ENCODE measurements around the gene TENT4A.

Gene TENT4A

DNA sequence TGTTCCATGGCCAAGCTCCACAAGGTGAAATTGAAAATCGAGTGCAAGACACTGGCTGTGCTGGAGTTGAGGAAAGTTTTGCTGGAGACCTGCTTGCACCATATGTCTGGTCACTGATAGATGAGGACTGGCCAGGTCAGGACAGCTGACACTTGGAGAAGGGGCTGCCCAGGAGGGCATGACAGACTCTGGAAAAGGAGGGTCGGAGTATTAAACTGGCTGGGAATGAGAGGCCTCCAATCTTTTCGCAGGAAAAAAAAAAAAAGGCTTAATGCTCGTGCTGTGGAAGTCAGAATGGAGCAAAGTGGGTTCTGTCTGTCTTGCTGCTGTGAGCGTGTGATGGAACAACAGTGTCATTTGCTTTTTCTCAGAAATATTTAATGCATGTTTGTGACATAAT, 5.5 kb downstream of the TENT4A start:
- no peak for DNase-seq

DNA sequence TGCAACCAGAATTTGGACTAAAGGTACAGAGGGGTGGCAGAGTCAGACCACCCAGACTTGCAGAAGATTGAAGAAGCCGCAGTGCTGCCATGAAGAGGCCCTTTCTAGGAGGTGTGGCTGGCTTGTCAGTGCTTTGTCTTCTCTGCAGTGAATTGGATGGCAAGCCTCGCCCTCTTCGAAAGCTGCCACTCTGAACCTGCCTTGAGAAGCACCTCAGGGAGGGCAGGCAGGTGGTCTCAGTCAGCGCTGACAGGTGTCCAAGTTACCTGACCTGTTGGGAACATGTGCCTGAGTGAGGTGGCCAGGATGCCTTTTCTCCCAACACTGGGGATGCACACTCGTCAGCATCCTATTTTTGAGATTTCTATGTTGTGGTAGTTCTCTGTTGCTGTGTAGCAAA, 6.2 kb downstream of the TENT4A start:
- no peak for DNase-seq

DNA sequence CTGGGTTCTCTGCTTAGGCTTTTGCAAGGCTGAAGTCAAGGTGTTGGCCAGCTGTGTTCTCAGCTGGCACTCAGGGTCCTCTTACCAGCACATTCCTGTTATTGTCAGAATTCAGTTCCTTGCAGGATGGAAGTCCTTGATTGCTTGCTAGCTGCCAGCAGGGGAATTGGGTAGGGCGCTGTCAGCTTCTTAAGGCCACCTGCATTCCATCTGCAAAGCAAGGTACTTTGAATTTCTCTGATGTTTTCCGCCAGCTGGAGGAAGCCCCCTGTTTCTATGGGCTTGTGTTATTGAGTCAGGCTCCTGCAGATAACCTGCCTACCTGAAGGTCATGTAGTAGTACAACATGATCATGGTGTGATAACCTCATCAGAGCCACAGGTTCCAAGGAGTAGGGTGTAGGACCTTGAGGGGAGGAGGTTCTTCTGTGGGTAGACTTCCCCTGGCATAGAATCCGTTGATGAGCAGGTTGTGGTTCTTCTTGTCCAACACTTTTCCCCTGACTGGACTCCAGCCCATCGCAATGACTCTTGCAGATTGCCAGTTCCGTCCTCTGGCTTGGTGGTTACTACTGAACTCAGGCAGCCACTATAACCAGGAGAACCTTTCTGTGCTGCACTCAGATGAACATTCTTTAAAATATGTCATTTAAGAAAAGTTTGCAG, 6.8 kb downstream of the TENT4A start:
- no peak for DNase-seq

DNA sequence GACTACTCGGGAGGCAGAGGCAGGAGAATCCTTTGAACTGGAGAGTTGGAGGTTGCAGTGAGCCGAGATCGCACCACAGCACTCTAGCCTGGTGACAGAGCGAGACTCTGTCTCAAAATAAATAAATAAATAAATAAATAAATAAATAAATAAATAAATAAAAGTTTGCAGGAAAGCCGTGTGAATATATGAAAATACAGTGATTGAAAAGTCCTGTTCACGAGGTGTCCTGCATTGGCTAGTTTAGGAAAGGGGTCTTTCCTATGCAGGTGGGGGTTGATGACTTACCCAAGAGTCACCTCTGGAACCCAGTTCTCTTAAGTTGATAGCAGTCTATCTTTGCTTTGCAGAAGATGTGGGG, 7.3 kb downstream of the TENT4A start:
- DNase-seq: no peak

DNA sequence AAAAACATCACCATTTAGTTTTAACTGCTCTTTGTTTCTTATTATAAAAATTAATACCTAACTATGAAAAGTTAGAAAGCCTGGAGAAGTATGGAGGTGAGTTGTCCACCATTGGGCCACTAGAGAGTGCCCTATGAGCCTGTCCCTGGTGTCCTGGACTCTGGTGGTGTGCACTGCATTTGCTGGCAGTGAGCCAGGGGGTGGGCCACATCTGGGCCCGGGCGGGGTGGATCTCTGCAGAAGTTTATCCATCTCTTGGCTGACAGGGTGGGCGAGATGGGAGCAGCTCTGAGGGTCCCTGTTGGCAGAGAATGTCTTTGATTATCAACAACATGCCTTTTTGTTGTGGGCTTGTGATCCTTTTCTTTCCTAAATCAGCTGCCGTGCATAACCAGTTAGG, 8.2 kb downstream of the TENT4A start:
- DNase-seq: no peak

DNA sequence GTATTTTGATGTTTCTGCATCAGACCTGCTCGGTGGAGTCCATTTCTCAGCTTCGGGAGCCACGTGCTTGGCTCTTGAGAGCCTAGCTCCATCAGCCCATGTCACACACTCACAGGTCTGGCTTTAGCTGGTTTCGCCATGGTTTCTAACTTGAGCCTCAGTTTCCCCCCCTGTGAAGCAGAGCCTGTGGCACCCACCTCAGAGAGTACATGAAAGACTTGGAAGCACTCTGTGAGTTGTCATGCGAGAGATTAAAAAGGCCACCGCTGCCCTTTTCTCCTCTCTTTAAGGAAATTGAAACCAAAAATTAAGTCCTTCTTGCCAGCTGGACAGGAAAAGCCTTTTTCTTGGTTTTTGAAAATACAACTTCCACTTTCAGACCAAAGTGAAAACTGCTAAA, 8.8 kb downstream of the TENT4A start:
- no peak for DNase-seq

DNA sequence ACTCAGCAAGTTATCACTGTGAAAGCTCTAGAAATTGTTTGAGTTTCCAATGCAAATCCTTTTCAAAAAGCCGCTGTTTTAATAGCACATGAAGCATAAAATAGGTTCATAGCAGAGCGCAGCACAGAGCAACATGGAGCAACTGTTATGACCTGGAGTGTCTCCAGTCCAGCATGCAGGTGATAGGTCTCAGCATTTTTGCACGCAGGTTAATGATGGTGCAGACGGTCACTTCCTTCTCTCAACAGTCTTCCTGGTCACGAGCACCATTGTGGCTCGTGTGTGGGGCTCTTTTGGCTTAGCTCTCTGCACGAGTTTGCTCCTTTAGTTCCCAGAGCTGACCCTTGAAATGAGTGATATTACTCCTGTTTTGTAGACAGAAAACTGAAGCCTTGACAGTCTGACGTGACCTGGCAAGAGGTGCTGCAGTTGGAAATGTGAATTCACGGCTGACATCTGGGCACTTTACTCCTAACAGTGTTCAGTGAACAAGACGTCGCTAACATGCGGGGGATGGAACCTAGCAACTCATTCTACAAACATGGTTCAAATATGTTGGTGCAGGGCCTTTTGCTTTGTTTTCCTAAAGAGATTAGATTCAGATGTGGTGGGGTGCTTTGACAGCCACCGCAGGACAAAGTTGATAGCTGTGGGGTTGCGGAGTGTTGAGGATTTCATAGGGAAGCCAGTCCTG, 10.0 kb downstream of the TENT4A start:
- DNase-seq: no peak

DNA sequence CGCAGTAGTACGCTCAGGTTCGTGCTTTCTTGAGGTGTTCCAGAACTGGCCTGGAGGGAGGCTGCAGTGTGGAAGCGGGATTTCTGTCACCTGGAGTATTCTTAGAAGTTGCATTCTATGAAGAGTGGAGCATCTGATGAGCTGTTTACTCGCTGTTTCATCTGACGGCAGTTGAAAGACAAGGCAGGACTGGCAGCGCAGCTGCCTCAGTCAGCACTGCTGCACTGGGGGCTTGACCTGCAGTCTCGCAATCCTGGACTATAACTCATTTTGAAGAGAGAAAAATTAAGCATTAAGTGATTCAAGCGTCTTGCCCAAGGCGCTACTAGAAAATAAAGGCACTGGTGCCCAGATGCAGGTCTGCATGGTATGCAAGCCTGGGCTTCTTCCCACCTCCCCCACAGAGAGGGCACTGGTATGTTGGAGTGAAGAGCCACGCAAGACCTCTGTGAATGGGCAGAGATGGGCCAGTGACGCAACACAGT, 10.6 kb downstream of the TENT4A start:
- no peak for DNase-seq

DNA sequence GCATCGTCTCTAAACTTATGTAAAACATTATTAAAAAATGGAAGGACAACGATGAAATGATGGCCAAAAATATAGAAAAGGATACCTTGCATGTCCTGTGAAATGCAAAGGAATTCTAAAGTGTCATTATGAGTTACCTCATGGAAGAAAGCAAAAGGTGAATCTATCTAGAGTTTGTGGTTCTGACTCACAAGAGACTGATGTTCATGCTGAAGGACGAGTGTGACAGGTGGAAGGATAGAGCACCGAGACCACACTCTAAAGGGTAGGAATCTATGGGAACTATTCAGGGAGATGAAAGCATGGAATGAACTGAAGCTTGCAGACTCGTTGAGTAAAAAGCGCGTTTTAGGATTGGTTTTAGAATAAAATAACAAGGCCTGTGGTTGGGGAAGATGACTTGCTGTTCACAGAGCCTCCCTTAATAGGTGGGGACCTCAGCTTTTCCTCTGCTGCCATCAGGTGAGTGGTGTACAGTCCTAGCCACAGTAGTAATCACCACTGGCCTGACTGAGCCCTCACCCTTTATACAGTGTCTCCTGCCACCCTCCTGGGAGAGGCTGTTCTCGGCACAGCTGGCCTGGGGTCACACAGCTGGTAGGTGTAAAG, 11.2 kb downstream of the TENT4A start:
- no peak for DNase-seq

DNA sequence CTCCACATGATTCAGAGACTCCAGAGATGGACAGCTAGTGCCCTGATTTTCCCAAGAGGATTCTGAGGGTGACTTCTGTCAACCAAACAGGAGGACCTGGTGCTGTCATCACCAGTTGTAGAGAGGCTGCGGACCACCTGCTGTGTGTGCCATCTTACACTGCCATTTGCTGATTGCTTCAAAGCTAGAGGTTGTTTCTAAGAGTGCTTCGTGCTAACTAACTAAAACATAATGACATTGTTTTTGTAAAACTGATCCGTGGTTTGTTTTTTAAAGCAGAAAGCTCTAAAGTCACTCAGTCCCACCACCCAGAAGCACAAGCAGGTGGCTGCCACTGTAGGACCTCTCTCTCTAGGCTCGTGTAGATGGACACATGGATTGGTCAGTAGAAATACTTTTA, 12.2 kb downstream of the TENT4A start:
- no peak for DNase-seq

DNA sequence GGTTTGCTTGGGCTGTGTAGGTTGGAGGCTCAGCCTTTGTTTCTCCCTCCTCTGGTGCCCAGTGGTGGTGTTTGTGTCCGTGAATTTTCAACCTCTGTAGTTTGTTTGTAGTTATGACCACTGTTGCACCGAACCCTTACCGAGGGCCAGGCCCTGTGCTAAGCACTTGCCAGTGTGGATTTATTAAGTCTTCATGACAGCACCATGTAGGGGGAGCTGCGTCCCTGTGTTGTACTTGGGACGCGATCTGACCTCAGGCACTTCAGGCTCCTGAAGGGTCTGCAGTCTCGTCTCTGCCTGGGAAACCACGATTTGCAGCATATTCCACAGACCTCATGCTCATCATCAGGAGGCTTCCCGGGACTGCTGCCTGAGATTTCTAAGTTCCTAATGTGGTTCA, 12.8 kb downstream of the TENT4A start:
- no peak for DNase-seq

DNA sequence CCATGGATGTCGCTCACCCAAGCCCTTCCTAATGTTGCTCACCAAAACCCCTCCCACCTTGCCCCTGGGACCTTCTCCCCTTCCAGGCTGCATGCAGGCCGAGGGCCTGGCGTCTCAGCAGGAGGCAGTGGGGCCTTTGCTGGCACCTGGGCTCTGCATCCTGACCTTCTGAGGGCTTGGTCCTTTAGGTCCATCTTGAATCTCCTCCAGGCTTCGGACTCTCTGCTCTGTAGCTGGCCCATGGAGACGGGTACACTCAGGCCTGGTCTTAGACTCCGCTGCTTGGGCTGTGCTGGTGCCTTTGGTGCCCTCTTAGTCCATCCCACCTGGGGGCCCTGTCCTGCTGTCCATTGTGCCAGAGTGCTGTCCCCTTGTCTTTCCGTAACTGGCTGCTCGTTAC, 14.0 kb downstream of the TENT4A start:
- DNase-seq: no peak

DNA sequence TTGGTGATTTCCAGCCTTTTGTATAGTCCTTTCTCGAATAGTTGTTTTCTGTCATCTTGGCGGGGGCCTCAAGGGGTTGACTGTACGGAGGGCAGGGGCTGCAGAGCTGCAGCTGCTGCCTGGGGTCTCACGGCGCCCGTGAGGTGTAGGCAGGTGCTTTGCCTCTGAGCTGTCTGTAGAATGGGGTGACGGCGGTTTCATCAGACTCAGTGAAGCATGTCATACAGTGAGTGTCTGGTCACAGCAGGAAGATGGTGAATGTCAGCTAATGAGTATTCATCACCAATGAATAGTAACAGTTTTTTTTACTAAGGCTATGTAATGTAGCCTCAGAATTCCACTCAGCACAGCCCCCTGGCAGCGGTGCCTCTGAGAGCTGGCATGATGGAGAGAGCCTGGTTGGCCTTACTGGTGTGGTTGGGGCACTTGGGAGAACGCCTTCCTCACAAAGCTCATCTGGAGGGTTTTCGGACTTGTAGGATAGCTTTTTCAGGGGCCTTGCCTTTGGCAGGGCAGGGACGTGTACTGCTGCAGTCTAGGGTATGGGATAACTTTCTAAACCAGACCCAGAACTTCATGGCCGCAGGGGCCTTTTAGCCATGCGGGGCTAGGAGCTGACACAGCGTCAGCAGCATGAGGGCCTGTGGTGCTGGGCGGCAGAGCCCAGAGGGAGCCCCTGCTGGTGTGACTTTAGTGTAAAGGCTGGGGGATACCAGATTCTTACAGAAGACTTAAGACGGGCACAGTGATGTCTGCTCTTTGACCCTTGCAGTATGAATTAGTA, 15.0 kb downstream of the TENT4A start:
- no peak for DNase-seq

DNA sequence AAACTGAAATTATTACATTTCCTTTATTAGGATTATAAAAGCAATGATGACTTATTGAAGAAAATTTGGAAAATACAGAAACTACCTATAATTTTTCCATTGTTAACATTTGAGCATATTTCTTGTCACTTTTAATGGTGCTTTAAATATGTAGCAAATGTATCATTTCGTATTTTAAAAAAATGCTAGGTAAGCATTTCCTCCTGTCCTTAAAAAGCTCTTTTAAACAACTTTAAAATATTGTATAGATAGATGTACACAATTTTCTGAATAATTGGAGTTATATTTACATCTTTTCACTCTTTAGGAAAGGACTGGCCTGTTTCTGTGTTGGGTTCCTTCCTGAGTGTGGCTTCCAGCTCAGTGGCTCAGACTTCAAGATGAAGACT, 15.6 kb downstream of the TENT4A start:
- DNase-seq: no peak

DNA sequence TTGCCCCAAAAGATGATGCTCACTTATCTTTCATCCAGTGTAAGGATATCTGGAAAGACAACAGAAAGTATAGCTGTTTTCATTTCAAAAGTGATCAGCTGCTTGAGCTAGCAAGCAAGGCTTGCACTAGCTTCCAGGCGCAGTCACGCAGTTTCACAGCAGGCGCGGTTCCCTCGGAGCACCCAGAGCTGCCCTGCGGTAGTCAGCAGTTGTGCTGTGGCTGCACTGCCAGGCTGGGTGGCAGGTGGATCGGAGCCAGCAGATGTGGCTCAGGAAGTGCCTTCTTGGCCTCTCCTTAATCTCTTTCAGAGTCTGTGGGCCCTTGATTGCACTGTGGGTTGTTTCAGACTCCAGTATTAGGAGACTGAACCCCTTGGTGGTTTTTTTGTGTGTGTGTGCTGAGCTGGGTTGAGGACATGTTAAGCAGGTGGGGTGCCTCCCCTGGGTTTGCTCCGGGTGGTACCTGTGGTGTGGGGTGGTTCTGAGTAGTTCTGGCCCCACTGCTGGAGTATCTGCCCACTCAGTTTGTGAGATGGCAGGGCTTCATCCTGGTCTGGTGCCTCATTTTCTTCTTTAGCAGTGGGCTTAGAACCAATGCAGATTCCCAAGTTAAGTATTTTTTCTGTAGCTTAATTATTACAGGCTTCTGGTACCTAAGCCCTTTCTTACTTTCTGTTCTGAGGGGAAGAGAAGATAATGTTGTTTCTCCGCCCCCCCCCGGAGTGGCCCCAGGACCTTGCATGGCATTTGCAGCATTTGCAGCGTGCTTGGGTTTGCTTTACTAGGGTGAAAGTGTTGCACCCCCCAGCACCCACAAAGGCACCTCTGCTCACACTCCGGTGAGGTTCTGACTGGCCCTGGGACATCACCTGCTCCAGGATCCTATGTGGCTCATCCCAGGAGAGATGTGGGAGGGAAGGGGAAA, 16.4 kb downstream of the TENT4A start:
- no peak for DNase-seq

DNA sequence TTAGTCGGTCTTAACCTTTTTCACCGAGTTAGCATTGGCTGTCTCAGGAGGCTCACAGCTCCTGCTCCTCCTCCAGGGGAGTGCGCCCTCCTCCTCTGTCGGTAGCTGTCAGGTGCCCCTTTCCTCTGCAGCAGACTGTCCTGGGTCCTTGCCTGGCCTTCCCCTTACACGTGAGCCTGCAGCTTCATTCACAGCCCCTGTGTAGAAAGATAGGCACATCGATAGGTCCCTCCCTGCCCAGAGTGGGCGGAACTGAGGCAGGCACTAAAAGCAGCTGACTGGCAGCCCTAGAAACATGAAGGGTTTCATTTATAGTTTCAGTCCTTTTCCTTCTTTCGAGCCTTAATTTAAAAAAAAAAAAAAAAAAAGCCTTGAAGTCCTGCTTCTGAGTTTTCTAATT, 17.2 kb downstream of the TENT4A start:
- DNase-seq: no peak

DNA sequence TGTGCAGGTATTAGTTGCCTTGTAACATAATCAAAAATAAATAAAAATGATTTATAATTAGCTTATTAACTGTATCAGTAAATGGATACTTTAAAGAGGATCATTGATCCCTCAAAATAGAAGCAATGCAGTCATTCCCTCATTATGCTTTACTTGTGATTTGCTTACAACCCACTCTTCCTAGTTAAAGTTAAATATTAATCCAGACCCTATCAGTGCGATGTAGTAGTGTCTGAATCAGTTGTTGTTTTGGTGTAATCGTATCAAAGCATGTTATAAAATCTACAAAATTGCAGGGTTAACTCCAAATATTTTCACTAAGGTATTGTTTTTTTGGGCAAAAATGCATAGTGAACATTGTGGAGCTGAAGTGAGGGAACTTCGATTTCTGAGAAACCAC, 17.6 kb downstream of the TENT4A start:
- DNase-seq: no peak

DNA sequence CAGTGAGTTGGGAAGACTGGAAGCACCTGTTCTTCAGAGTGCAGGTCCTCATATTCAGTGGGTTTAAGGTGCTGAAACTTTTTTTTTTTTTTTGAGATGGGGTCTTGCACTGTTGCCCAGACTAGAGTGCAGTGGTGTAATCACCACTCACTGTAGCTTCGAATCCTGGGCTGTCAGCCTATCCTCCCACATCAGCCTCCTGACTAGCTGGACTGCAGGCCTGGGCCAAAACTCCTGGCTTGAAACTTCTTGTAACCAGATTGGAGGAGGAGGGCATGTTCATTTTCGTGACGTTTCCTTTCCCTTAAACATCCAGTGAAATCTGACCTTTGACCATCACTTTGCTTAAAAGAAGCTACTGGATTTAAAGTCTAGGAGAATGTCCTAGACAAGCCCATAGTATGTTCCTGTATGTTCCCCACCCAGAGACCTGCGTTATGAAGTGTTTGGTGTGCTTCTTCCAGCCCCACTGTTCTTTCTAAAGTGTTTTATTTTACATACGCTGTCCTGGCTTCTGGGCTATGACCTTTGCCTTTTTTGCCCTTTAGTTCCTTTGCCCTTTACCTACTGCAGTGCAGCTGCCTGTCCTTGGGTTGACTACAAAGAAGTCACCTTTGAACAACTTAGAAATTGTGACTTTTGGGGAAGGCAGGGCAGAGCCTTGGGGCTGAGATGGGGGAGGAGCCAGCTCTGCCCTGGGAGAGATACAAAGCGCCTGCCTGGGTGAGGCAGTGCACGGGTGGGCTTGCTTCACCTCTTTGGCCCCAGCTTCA, 18.4 kb downstream of the TENT4A start:
- no peak for DNase-seq

DNA sequence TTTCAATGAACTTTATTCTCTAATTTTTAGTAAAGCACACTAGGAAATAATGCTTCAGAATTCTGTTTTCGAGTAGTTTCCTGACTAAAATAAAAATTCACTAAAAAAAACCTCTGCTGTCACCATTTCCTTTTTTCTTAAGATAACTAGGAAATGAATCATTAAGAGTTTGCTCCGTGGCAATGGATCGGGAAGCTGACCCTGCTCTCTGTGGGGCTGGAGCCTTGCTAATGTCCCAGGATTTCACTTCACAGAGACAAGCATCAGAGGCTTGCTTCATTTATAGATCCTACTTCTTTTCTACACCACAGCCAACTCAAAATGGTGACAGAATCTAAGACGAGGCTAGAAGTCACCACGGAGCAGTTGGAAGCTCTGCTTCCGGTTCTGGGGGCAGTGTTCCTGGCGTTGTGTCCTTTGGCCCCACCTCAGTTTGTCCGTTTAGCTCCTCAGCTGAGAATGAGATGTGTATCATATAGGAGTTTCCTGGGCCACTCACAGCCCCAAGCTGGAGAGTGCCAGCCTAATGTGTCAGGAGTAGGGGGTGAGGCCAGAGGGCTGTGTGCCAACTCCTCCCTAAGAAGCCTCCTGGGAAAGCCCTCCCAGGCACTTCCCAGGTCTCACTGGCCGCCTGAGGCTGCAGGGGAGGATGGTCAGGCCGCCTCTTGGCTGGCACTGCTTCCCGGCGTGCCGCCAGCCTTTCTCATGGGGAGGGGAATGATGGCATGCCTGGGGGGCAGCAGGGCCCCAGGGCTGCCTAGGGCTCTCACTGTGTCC, 19.6 kb downstream of the TENT4A start:
- DNase-seq: no peak

DNA sequence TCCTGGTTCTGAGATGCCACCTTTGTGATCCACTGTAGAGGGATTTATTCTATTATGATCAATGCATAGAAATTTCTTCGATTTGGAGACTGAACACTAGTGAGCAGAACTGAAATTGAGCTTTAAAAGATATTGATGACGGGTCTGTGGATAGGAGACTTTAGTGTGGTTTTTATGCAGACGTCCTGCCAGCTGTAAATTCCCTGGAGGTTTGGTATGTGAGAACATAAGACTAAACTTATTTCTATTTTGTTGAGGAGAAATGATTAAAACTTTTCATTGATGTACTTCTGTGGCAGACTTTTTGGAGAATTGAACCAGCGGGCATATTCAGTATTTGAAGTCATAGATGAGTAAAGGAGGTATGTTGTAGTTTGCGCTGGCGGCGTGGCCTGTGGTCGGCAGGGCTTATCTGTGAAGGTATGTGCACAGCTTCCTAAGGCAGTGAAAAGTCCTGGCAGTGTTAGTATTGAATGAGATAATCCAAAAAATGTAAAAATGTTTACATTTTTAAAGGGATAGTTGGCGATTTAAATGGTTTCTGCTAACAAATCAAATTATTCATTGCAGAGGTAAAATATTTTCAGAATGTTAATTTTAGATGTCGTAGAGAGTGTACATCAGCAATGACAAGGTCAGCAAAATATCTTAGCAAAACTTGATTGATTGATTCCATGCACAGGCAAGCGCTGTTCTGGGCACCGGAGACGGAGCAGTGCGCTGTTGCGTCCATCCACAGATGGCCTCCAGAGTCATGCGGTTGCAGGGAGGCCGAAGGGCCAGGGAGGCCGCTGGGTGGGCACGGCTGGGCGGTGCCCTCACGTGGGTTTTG, 20.4 kb downstream of the TENT4A start:
- no peak for DNase-seq
